ENCODE measurements around the gene KLF8. TPM values are rescaled to one million over a fixed set of nuclear protein-coding genes. Genes with fewer than 3 reads are reported as not detected.

The KLF8 gene
- total RNA-seq, 2 donors from 2014 or later: 2.3 to 2.8 TPM

DNA sequence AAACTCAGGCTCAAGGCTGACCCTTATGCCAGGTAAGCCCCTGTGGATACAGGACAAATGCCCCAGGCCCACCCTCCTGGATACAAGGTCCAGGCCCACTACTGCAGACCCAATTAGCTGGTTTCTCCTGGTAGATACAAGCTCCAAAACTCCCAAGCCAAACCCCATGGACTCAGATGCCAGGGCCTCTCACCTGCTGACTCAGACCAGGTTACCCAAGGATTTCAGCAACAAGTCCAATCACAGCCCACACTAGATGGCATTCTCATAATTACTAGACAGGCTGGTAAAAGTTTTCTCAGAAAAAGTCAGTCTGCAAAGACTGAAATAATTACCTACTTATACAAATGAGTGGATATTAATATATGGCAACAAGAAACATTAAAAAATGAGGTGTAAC lies 87.0 kb downstream of the KLF8 start:
- DNase-seq: no peak

More for the DNA sequence above, 87.0 kb downstream of the KLF8 start:
- no peak overlapping the region for H3K4me3 ChIP-seq
- no peak overlapping the region for H3K27ac ChIP-seq
- TF ChIP-seq, protein P1, sequence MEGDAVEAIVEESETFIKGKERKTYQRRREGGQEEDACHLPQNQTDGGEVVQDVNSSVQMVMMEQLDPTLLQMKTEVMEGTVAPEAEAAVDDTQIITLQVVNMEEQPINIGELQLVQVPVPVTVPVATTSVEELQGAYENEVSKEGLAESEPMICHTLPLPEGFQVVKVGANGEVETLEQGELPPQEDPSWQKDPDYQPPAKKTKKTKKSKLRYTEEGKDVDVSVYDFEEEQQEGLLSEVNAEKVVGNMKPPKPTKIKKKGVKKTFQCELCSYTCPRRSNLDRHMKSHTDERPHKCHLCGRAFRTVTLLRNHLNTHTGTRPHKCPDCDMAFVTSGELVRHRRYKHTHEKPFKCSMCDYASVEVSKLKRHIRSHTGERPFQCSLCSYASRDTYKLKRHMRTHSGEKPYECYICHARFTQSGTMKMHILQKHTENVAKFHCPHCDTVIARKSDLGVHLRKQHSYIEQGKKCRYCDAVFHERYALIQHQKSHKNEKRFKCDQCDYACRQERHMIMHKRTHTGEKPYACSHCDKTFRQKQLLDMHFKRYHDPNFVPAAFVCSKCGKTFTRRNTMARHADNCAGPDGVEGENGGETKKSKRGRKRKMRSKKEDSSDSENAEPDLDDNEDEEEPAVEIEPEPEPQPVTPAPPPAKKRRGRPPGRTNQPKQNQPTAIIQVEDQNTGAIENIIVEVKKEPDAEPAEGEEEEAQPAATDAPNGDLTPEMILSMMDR (IDR thresholded peaks at IDR 0.05): no peak
- no peaks in the 10 kb centered on the region for H3K4me1 ChIP-seq
- intact Hi-C loops (cut with DNase I): no loop called here
- H3K27me3 ChIP-seq: no peaks in the 10 kb centered on the region
- H3K9ac ChIP-seq (ENCODE audit: low read depth in 2 of 2, low read length in 2 of 2): no peak overlapping the region
- no peaks in the 10 kb centered on the region for H3K9me3 ChIP-seq
- H3K36me3 ChIP-seq: no peaks in the 10 kb centered on the region
